HG03159 (cell line): Measurements from ENCODE around the gene PRXL2A.

Experiments used
- ATAC-seq: cut with Tn5 transposase; IDR thresholded peaks from one replicate; pipeline ENCODE4 v1.9.1; 2021; ENCODE audit warnings: mild to moderate bottlenecking, moderate library complexity; ENCODE audit not compliant: unreplicated experiment

Gene PRXL2A

GRCh38 chr10:80443531-80443974 lies 35.2 kb downstream of the PRXL2A start:
- peak; percentile 54 for ATAC-seq

- no peak for ATAC-seq
Observed at GRCh38 chr10:80444124-80444523, 35.8 kb downstream of the PRXL2A start.

GRCh38 chr10:80444646-80445319 lies 36.4 kb downstream of the PRXL2A start:
- peak; percentile 80 for ATAC-seq

- no peak for ATAC-seq
Observed at GRCh38 chr10:80447436-80448190, 39.3 kb downstream of the PRXL2A start.

GRCh38 chr10:80448209-80448942 lies 40.0 kb downstream of the PRXL2A start:
- no peak for ATAC-seq

GRCh38 chr10:80449520-80449919 lies 41.2 kb downstream of the PRXL2A start:
- ATAC-seq = no peak

- ATAC-seq = no peak
Observed at GRCh38 chr10:80451132-80451531, 42.8 kb downstream of the PRXL2A start.

- ATAC-seq = no peak
Observed at GRCh38 chr10:80452069-80452468, 43.7 kb downstream of the PRXL2A start.

- no peak for ATAC-seq
Observed at GRCh38 chr10:80452640-80453039, 44.3 kb downstream of the PRXL2A start.

GRCh38 chr10:80453056-80453841 lies 44.9 kb downstream of the PRXL2A start:
- no peak for ATAC-seq

GRCh38 chr10:80453842-80454512 lies 45.6 kb downstream of the PRXL2A start, which contains the start of gene TSPAN14:
Gene TSPAN14 (plus strand): TSS chr10:80454310. CDS start chr10:80489234, 34,924 bp downstream.
- peak; percentile 61 for ATAC-seq

GRCh38 chr10:80454513-80455460 lies 46.4 kb downstream of the PRXL2A start:
- ATAC-seq = peak; percentile 29

GRCh38 chr10:80455461-80456349 lies 47.4 kb downstream of the PRXL2A start:
- ATAC-seq = no peak

GRCh38 chr10:80457554-80458262 lies 49.4 kb downstream of the PRXL2A start:
- no peak for ATAC-seq

- no peak for ATAC-seq
Observed at GRCh38 chr10:80458263-80458625, 49.9 kb downstream of the PRXL2A start.

- no peak for ATAC-seq
Observed at GRCh38 chr10:80458638-80459037, 50.3 kb downstream of the PRXL2A start.

- peak; percentile 43 for ATAC-seq
Observed at GRCh38 chr10:80459047-80459865, 50.9 kb downstream of the PRXL2A start.
